NCI-H526 (cell line): ENCODE data around the gene KIF26A.
"Not testable (repeated sequence)": the region's sequence is repeated elsewhere in the genome, so short reads cannot be mapped to it uniquely, and the experiment has no call there.

Source experiments
- DNase-seq, 2 experiments: peaks; one replicate each; lab custom pipeline; 2025; lab: John Stamatoyannopoulos, UW

KIF26A gene

GRCh38 chr14:104143521-104144452 lies 5.4 kb downstream of the KIF26A start:
- no peak for DNase-seq

- DNase-seq = no peak
Observed at GRCh38 chr14:104144453-104144790, 6.0 kb downstream of the KIF26A start.

DNA sequence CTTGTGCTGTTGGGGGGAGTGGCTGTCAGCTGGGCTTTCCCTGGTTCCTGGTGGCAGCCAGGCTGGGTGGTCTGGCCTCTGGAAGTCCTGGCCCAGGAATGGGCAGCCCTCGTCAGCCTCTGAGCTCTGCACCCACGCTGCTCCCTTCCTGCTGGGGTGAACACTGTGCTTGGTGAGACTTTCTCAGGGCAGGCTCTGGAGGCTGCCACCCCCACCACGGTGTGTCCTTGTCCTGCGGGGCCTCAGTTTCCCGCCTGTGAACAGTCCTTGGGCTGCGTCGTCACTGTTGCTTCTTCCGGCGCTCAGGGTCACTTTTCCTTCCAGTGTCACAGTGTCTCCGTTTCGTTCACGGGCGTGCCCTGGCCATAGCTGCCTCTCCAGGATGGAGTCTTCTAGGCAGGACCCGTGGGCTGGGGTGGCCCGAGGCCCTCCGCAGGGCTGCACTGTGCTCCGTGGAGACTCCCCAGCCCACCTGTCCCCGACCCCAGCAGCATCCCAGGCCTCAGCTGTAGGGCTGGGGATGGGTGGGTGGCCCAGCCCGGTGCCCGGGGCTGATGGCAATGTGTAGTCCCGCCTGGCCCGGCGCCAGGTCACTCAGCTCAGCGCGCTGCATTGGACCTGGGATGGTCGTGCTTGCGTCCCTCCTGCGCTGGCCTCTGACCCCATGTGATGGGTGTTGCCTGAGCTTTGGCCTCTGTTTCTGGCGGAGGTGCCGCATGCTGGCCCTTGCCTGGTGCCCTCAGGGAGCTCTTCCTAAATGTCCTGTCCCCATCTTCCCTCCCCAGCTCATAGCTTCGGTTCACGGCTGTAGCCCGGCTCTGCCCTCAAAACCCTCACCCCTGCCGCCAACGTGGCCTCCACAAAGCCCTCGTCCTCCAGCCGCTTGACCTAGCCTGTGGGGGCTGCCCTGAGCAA lies 6.8 kb downstream of the KIF26A start:
- DNase-seq = no peak

DNA sequence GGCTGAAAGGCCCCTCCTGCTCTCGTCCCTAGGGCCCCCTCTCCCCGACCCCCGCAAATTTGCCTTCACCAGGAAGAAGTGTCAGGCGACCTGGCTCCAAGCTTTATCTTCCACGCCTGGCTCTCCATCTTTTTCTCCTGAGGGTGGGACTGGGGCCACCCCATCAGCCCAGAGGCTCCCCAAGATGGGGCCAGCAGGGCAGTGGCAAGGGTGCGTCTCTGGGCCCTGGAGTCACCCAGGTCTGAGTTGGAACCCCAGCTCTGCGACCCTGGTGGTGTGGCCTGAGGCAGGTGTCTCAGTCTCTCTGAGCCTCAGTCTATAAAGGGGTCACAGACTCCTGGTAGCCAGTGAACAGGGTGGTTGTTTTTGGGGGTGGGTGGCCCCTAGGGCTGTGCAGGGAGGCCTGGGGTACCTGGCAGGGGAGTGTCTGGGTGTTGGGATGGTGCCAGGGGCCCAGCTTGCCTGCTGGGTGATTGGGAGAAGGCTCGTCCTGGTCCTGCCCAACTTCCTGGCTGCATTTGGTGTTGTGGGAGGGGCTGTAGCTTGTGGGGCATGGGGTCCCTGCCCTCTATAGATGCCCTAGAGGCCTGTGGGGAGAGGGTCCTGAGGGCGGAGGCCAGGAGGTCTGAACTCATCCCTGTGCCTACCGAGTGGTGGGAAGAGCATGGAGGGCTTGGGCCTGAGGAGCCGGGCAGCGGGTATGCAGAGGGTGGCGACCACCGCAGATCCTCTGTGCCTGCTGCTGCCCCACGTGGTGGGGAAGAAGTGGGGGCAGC lies 7.6 kb downstream of the KIF26A start:
- no peak for DNase-seq

DNA sequence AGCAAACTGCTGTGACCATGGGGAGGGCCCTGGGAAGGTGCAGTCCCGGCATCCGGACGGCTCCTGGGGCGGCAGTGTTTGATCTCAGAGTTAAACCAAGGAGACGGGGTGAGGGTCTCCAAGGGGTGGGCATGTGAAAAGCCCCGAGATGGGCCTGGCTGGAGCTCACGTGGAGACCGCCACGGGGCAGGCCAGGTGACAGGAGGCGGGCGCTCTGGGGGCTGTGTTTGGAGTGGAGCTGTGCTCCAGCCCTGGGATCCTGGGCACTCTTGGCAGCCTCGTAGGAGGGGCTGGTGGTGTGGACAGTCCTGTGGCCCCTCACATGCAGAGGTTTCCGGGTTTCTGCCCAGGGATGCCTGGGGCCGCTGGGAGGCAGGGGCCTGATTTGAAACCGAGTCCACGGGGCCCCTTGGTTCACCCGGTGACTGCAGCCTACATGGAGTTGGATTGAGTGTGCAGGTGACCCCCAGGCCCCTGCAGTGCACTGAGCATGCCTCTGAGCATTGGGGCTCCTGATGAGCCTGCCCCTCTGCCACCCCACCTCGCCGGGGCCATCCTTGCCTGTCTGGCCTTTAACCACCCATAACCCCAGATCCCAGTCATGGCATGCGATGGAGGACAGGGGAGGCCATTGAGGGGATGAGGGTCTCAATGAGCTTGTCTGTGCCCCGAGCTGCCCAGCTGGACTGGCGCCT lies 8.4 kb downstream of the KIF26A start:
- no peak for DNase-seq

- no peak for DNase-seq
Observed at GRCh38 chr14:104147346-104148125, 9.1 kb downstream of the KIF26A start.

DNA sequence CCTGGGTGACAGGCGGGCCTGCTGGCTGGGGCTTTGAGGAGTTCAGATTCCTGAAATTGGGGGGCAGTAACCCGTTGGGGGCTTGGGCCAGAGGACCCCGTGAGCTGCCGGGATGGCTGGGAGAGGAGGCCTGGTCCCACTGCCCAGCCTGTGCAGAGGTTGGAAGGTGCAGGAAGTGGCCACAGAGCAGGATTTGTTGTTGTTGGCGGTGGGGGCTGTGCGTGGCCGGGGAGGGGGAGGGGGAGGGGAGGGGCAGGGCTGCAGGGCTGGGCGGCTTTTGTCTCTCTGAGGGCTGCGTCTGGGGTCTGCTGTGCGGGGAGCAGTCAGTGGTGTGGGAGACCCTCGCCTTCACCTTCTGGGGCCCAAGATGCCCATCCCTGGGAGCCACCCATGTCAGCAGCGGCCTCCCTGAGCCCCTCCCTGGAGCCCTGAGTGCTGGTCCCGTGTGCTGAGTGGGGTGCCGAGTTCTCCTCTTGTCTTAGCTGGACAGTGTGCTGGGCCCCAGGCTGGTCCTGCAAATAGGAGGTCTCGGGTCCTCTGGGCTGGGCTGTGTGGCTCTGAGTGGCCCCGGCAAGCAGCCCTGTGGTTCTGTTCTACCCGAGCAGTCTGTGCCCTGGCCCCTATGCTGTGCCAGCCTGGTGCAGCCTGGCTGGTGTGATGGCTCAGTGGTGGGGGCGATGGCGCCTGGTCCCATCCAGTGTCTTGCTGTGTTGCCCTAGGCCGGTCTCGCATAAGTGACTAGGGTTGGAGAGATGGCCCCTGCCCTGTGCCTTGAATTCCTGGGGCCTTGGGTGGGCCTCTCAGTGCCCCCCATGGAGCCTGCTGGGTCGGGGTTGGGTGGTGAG lies 10.3 kb downstream of the KIF26A start:
- no peak for DNase-seq

- no peak for DNase-seq
Observed at GRCh38 chr14:104149278-104149595, 10.8 kb downstream of the KIF26A start.

GRCh38 chr14:104149617-104150135 lies 11.3 kb downstream of the KIF26A start:
- DNase-seq = no peak

DNA sequence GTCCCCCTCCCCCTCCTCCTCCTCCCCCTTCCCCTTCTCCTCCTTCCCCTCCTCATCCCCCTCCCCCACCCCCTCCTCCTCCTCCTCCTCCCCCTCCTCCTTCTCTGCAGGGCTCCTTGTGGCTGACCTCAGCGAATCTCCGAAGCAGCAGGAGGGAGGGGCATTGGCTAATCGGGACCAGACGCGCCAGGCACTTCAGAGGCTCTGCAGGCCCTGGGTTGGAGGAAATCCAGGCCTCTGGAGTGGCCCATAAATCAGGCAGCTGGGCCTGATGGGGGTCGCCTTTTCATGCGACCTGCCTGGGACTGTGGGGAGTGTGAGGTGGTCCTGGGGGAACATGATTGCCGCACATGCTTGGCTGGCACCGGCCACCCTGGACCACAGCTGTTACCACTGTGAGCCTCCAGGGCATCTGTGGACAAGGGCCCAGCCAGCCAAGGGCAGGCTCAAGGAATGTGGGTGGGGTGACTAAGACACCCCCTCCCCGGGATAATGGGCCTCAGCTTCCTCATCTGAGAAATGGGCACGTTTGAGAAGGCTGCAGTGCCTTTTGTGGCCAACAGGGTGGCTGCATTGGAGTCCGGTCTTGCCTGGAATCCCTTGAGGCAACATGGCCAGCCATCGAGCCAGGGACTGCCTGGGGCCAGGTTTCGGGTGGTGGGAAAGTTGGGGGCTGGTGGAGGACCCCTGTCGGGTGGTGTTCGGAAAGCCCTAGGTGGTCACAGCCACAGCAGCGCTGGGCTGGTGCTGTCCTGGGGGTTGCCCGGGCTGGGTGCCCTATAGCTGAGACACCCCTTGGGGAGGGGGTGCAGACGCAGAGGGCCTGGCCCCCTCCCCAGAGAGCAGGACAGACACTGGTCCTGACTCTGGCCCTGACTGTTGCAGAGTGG lies 12.0 kb downstream of the KIF26A start:
- no peak for DNase-seq

DNA sequence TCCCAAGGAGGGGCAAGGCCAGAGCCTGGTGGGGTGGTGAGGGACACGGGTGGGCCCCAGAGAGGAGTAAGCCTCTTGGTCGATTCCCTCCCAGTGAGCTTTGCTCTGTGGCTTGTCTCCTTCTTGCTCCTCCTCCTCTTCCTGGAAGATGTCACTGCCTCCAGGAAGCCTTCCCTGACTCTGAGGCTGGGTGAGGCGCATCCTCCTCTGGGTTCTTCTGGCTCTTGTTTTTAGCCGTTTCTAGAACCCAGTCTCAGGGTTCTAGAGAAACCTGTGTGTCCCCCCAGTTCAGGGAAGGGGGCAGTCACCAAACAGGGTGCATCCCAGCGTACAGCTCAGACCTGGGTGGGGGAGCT lies 12.6 kb downstream of the KIF26A start:
- DNase-seq = no peak

DNA sequence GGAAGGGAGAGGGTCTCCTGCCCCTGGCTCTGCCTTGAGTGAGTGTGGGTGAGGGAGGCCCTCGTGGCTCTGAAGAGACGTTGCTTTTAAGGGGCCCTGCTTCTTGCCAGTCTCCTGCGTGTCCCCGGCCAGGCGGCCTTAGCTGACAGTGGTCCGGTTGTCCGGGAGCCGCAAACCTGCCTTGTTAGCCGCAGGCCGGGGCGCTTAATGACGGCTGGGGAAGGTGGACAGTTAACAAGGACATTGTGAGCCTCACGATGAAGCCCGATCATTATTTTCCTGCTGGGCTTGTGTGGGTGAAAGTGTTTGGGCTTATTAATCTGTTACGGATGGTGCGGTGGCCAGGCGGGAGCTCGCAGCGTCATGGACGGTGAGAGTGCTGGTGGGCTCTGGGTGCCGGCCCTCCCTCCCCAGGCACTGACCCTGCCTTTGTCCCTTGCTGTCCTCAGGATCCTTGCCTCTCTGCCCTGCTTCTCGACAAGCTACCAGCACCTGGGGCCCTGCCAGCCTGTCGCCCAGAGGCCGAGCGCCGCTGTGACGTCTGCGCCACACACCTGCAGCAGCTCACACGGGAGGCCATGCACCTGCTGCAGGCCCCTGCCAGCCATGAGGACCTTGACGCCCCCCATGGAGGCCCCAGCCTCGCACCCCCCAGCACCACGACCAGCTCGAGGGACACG lies 13.3 kb downstream of the KIF26A start:
- no peak for DNase-seq

DNA sequence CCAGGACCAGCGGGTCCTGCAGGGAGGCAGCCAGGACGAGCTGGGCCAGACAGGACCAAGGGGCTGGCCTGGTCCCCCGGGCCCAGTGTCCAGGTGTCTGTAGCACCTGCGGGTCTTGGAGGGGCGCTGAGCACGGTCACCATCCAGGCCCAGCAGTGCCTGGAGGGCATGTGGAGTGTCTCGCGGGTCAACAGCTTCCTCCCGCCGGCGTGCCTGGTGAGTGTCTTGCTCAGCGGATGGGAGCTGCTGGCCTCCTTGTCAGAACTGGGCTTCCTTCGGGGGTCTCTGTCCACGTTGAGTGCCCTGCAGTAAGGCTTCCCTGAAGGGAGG lies 13.8 kb downstream of the KIF26A start:
- DNase-seq = no peak

DNA sequence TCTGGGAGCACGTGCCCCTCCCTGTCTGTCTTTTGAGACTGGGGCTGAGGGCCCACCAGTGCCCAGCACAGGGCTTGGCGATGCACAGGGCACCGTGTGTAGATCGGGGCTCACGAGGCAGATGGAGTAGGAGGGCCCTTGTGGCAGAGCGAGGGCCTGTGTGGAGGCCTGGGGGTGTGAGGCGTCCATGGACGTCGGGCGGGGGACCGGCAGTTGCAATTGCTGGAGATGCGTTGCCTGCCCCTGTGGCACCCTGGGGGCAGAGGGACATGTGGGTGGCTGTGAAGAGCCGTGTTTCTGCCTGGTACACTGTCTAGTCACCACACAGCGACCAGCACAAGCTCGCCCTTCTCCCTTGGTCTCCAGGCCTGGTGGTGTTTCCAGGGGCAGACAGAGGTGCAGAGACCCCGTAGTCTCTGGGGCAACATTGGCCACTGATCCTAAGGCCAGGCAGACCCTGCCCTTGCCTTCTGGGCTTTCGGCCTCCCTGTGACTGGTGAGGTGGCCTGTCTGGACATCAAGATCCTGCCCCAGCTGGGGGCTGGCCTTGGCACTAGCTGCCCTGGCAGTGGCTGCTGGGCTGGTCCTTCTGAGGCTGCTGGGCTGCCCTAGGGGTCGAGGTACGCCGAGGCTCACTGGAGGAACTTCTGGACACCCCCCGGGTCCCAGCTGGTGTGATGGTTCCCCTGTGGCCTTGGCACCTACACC lies 14.5 kb downstream of the KIF26A start:
- DNase-seq = no peak

- DNase-seq = not testable (repeated sequence)
Observed at GRCh38 chr14:104153394-104153755, 15.0 kb downstream of the KIF26A start.

- no peak for DNase-seq
Observed at GRCh38 chr14:104154246-104154645, 15.9 kb downstream of the KIF26A start.

DNA sequence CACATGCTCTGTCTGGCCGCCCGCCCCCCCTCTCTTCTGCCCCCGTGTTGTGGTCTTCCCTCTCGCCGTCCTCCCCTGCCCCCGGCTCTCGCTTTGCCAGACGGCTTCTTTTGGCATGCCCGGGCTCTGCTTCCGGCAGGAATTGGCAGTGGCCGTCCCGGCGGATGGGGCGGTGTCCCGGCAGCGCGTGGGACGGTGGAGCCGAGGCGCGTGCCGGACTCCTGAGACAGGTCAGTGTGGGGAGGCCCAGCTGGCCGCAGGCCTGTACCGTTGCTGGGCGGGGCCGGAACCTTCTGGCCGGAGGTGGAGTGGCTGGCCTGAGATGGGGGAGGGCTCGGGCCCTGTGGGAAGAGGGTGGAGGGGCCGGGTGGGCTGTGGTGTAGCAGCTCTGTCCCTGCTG lies 17.1 kb downstream of the KIF26A start:
- DNase-seq = no peak

DNA sequence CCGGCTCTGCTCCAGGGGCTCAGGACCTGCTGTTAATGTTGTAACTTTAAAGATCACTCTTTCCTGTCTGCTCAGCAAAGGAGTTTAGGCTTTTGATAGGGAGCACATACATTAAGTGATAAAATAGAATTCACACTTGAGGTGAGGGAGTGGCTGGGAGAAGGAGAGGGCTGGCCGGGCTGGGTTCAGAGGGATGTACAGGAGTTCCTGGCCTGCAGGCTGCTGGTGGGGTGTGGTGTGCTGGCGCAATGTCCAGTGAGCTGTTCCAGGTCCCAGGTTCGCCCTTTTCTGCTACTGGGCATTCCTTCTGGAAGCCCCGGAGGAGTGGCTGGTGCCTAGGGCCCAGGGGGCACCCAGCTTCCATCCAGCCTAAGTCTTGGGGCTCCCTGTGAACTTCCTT lies 17.8 kb downstream of the KIF26A start:
- no peak for DNase-seq
